Measurements from ENCODE around the gene XXYLT1.

DNA sequence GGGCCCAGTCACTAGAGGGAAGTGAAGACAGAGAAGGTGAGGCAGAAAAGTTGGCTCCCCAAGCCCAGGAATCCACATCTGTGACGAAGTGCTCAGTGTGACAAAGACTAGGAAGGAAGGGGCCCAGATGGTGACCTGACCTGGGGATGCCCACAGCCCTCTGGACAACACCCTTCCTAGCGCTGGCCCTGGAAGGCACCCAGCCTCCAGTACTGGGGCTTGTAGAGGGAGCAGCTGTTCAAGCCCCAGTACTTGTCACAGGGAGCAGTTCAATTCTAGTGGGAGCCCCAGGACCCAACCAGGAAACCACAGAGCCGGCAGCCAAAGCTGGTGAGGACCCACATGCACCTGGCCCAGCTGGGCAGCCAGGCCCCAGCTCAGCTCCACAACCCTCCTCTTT lies 190.8 kb downstream of the XXYLT1 start:
- TF ChIP-seq EZH2 (IDR thresholded peaks at IDR 0.05; ENCODE audit: borderline replicate concordance, low read length), result no peak
- TF ChIP-seq, protein P1, sequence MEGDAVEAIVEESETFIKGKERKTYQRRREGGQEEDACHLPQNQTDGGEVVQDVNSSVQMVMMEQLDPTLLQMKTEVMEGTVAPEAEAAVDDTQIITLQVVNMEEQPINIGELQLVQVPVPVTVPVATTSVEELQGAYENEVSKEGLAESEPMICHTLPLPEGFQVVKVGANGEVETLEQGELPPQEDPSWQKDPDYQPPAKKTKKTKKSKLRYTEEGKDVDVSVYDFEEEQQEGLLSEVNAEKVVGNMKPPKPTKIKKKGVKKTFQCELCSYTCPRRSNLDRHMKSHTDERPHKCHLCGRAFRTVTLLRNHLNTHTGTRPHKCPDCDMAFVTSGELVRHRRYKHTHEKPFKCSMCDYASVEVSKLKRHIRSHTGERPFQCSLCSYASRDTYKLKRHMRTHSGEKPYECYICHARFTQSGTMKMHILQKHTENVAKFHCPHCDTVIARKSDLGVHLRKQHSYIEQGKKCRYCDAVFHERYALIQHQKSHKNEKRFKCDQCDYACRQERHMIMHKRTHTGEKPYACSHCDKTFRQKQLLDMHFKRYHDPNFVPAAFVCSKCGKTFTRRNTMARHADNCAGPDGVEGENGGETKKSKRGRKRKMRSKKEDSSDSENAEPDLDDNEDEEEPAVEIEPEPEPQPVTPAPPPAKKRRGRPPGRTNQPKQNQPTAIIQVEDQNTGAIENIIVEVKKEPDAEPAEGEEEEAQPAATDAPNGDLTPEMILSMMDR (IDR thresholded peaks at IDR 0.05; ENCODE audit: low read length), result no peak
